Mesenteric fat pad (tissue), 1 donor: ENCODE results near the gene PTPN5. TPM values are rescaled to one million over a fixed set of nuclear protein-coding genes. Genes with fewer than 3 reads are reported as not detected.

Experiments
- DNase-seq: peaks from one replicate; pipeline ENCODE4 v3.0.0-alpha.2; 2020; ENCODE audit warnings: low spot score
- total RNA-seq: library from RNA; stranded (reverse); fragmentation: NEBNext Ultra II Directional; extraction: Animal tissue kit (Norgen Biotek cat#: 25700); gene quantifications from one replicate; pipeline ENCODE4 v1.2.1, GENCODE V29; 2021
- donor health status: DM: yes; HTN: yes; CAD: no.

PTPN5 gene
- total RNA-seq, 1 donor from 2014 or later: 1.1 TPM

DNA sequence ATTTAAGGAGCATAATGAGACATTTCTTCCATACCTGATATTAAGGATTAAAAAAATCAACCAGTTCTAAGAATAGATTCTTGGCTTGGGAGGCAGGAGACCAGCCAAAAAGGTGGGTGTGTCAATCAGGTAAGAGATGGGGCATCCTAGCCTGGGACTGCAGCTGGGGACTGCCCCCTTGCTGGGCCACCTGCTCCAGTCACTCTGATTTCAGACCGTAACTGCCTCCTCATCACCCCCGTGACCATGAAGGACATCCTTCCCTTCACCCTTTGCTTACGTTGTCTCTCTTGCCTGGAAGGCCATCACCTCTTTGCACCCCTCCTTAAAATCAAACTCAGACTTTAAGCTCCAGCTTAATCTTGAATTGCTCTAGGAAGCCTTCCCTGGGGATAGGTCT is 17.9 kb downstream of the PTPN5 start:
- DNase-seq: no peak

- DNase-seq: no peak
Observed at GRCh38 chr11:18773104-18773503, 18.5 kb downstream of the PTPN5 start.

DNA sequence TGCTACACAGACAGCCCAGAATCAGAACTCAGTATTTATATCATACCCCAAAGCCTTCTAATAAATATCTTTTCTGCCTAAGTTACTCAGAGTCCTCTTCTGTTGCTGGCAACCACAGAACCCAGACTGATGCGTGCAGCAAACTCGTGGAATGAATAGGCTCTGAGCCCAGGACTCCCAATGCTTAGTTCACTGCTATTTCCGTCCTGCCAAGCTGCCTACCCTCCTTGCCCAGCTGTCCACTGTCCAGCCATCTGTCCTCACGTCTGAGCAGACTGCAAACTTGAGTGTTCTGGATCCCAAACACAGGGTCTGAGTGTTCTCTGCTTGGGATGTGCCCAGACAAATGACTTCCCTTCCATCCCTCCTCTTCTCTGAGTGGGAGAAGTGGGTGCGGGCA is 19.4 kb downstream of the PTPN5 start:
- DNase-seq: no peak

GRCh38 chr11:18771266-18772035 is 20.1 kb downstream of the PTPN5 start:
- DNase-seq: no peak

DNA sequence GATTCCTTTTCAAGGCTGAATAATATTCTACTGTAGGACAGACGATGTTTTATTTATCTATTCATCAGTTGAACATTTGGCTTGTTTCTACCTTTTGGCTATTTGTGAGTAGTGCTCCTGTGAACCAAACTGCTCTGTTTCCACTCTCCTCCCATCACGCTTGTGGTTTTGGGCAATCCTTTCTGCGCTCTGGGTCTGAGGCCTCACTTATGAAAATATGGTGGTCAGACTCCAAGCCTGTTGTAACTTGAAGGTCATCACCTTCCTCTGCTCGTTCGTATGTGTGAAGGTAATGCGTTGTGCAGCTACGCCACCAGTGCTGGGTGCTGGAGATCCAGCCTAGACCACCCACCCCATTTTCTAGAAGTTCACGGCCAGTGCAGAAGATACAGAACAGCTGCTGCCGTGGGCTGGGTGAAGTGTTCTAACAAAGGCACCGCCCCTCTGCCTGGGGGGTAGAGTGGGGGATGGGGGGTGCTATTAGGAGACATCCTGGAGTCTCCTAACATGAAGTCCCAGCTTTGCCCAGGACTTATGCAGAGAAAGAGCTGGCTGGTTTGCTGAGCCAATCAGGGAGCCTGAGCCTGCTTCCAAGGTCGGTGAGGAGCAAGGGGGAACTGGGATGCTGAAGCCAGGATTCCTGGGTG is 21.0 kb downstream of the PTPN5 start:
- DNase-seq: no peak

DNA sequence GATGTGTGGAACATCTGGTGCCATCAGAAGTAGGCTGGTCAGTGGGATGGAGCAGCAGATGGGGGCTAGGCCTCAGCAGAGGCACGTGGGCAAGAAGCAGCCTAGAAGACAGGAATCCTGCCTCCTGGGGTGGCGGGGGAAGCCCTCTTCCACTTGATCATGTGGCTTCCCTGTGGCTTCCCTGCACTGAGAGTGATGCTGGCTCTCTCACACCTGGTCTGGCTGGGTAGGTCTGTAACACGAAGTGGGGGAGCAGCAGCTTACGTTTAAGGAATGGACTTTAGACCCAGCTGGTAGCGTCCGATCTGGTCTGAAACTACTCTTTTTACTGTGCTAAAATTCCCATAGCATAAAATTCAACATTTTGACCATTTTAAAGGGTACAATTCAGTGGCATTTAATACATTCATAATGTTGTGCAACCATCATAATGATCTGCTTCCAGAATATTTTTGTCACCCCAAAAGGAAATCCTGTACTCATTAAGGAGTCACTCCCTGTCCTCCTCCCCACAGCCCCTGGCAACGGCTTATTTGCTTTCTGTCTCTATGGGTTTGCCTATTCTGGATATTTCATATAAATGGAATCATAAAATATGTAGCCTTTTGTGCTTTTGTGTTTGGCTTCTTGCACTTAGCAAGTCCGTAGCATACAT is 21.7 kb downstream of the PTPN5 start:
- no peak for DNase-seq

DNA sequence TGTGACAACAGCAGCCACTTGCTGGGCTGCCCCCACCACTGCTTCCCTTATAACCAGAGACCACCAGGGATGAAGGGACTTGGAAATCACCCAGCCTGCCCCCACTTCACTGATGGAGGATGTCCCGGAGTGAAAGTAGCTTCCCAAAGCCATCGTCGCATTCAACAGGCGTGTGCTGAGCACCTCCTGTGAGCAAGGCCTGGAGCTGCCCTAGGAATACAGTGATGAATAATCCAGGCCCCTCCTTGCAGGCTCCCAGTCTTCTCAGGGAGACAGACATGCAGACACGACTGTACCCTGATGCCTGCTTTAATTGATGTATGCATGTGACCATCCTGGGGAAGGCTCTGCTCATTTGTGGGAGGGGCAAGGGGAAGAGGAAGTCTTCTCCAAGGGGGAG is 22.6 kb downstream of the PTPN5 start:
- DNase-seq: no peak

- no peak for DNase-seq
Observed at GRCh38 chr11:18768472-18768901, 23.1 kb downstream of the PTPN5 start.

GRCh38 chr11:18766015-18766414 is 25.6 kb downstream of the PTPN5 start:
- no peak for DNase-seq

- DNase-seq: no peak
Observed at GRCh38 chr11:18765554-18765953, 26.0 kb downstream of the PTPN5 start.

DNA sequence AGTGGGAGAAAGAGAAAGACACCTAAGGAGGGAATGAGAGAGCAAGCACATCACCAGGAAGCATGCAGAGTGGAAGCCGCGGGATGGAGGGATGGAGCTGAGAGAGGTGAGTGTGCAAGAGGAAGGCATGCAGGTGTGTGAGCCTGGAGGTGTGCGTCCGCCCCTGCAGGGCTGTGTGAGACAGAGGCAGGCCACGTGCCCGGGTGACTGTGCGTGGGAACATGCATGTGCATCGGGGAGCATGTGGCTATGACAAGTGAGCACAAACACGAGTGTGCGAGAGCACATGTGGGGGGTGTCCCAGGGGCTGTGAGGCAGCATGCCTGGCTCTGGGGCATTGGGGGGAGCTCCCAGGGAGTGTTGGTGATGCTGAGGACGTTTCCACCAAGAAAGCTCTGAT is 29.9 kb downstream of the PTPN5 start:
- DNase-seq: no peak

GRCh38 chr11:18761144-18761543 is 30.5 kb downstream of the PTPN5 start:
- DNase-seq: no peak

GRCh38 chr11:18757811-18758210 is 33.8 kb downstream of the PTPN5 start:
- no peak for DNase-seq

- no peak for DNase-seq
Observed at GRCh38 chr11:18756889-18757288, 34.7 kb downstream of the PTPN5 start.

DNA sequence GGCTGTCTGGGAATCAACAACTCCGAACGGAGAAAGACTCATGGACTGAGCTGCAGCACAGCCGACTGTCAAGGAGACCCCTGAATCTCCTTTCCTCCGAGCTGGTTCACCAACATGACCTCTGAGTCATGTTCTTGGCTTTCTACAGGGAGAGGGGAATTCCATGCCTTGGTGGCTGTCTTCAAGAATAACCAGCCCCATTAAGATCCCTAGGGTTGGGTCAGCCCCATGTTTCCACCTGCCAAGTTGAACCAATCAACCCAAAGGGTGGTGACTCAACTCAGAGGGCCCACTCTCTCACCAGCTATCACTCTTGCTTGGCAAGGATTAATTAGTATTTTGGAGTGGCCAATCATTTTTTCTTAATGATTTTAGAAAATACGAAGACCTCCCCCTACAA is 37.3 kb downstream of the PTPN5 start:
- DNase-seq: no peak

DNA sequence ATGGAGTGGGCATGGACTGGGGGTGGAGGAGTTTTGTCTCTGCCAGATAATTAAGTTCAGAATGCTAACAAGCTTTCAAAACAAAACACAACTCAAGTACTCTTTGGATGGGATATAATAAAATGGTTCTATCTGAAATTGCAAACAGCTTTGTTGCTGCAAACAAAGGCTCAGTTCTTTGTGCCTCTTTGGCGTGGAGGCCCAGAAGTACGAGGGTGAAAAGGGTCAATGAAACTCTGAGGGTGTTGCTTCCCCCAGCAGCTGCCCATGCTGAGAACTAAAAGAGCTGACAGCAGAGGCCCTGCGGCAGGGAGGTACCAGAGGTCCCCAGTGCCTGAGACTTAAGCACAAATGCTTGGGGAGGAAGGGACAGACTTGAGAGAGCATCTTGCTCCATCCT is 39.1 kb downstream of the PTPN5 start:
- DNase-seq: no peak

GRCh38 chr11:18750944-18751343 is 40.7 kb downstream of the PTPN5 start:
- DNase-seq: no peak

DNA sequence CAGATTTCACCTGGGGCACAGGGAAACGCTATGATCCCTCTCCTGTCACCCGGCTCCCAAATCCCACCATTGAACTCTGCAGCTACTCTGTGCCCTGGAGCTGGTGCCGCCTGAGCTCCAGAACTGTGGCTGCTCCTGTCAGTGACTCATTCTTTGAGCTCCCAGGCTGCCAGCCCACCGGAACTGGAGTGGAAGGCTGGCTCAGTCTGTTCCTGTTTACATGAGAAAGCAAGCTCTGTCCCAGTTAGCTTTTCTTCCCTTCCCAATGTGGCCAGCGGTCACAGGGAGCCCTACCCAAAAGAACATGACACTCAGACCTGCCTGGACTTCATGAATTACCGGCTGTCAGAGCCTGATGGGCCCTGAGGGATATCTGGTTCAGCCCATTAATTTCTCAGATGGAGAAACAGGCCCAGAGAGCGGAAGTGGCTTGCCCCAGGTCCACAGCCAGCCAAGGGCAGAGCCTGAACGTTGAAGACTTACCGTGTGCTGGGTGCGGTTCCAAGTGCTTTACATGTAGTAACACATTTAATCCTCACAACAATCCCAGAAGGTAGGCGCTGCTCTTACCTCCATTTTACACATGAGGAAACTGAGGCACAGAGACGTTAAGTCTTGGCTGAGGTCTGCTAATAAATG is 41.8 kb downstream of the PTPN5 start:
- no peak for DNase-seq

GRCh38 chr11:18748766-18749365 is 42.7 kb downstream of the PTPN5 start:
- DNase-seq: no peak

GRCh38 chr11:18745251-18745650 is 46.3 kb downstream of the PTPN5 start:
- no peak for DNase-seq

- DNase-seq: no peak
Observed at GRCh38 chr11:18743900-18744514, 47.6 kb downstream of the PTPN5 start.
